IMR-90 (cell line): ENCODE measurements around the gene BCDIN3D.

Experiments
- BHLHE40 ChIP-seq: fragments of 150-350 bp; IDR thresholded peaks from 2 replicates; pipeline ENCODE4 v1.6.1; 2016; ENCODE audit warnings: mild to moderate bottlenecking, low read depth, low read length
- CHD1 ChIP-seq: IDR thresholded peaks from 2 replicates; pipeline ENCODE4 v1.6.1; 2012; ENCODE audit warnings: low read depth, low read length, improper control_type of control experiment
- CTCF ChIP-seq: conservative IDR thresholded peaks from 2 replicates; pipeline ENCODE4 v1.5.1; 2012; ENCODE audit warnings: mild to moderate bottlenecking, low read depth, low read length, improper control_type of control experiment
- ELK1 ChIP-seq: fragments of 150-350 bp; IDR thresholded peaks from 2 replicates; pipeline ENCODE4 v1.6.1; 2016; ENCODE audit warnings: low read depth, mild to moderate bottlenecking, low read length, moderate library complexity, borderline replicate concordance
- MAFK ChIP-seq: IDR thresholded peaks from 2 replicates; pipeline ENCODE4 v1.6.1; 2012; ENCODE audit warnings: low read depth, low read length, improper control_type of control experiment
- MAZ ChIP-seq: IDR thresholded peaks from 2 replicates; pipeline ENCODE4 v1.6.1; 2012; ENCODE audit warnings: low read depth, mild to moderate bottlenecking, low read length, improper control_type of control experiment, moderate library complexity, borderline replicate concordance
- MXI1 ChIP-seq: IDR thresholded peaks from 2 replicates; pipeline ENCODE4 v1.6.1; 2012; ENCODE audit warnings: low read depth, mild to moderate bottlenecking, low read length, moderate library complexity, borderline replicate concordance
- NFE2L2 ChIP-seq: fragments of 150-350 bp; IDR thresholded peaks from 2 replicates; pipeline ENCODE4 v1.6.1; 2016; ENCODE audit warnings: low read depth, mild to moderate bottlenecking, low read length
- POLR2A ChIP-seq: IDR thresholded peaks from 2 replicates; pipeline ENCODE4 v1.6.1; 2012; ENCODE audit warnings: mild to moderate bottlenecking, low read depth, low read length
- RAD21 ChIP-seq: IDR thresholded peaks from 2 replicates; pipeline ENCODE4 v1.6.1; 2012; ENCODE audit warnings: low read length, improper control_type of control experiment
- RCOR1 ChIP-seq: IDR thresholded peaks from 2 replicates; pipeline ENCODE4 v1.6.1; 2012; ENCODE audit warnings: mild to moderate bottlenecking, low read length, improper control_type of control experiment; ENCODE audit not compliant: insufficient replicate concordance
- RFX5 ChIP-seq: IDR thresholded peaks from 2 replicates; pipeline ENCODE4 v1.8.0; 2012; ENCODE audit warnings: low read depth, mild to moderate bottlenecking, low read length, moderate library complexity
- SMC3 ChIP-seq: fragments of 150-350 bp; IDR thresholded peaks from 2 replicates; pipeline ENCODE4 v1.6.1; 2016; ENCODE audit warnings: low read depth, mild to moderate bottlenecking, antibody characterized with exemption, low read length, moderate library complexity
- USF2 ChIP-seq: fragments of 150-350 bp; IDR thresholded peaks from 2 replicates; pipeline ENCODE4 v1.6.1; 2017; ENCODE audit warnings: mild to moderate bottlenecking, antibody characterized with exemption, low read length, low read depth

GRCh38 chr12:49877066-49877465 lies 34.2 kb upstream of the BCDIN3D start:
- no peak for TF ChIP-seq SMC3
- no peak for TF ChIP-seq POLR2A
- no peak for TF ChIP-seq CTCF
- no peak for TF ChIP-seq BHLHE40
- no peak for TF ChIP-seq NFE2L2
- TF ChIP-seq MAZ = no peak
- TF ChIP-seq CHD1 = no peak
- no peak for TF ChIP-seq MAFK
- no peak for TF ChIP-seq RFX5
- no peak for TF ChIP-seq USF2
- no peak for TF ChIP-seq RAD21
- no peak for TF ChIP-seq RCOR1
- no peak for TF ChIP-seq ELK1
- no peak for TF ChIP-seq MXI1
